ES-I3 (cell line): ENCODE measurements around the gene DDX31.

Experiments used
- H3K36me3 ChIP-seq: 2 replicates; pipeline ENCODE4 v1.6.1; 2013; ENCODE audit warnings: mild to moderate bottlenecking, low read length, control low read depth, moderate library complexity; ENCODE audit not compliant: insufficient read depth
- H3K4me1 ChIP-seq: 2 replicates; pipeline ENCODE4 v1.6.1; 2013; ENCODE audit warnings: mild to moderate bottlenecking, control low read depth, low read length; ENCODE audit not compliant: insufficient read depth
- H3K9ac ChIP-seq: 2 replicates; pipeline ENCODE4 v1.6.1; 2013; ENCODE audit warnings: low read depth, mild to moderate bottlenecking, low read length, moderate library complexity
- H3K9me3 ChIP-seq: 2 replicates; pipeline ENCODE4 v1.6.1; 2013; ENCODE audit warnings: mild to moderate bottlenecking, low read length, moderate library complexity; ENCODE audit not compliant: control insufficient read depth, insufficient read depth

DDX31 gene

GRCh38 chr9:132697230-132697629, 27.4 kb upstream of the DDX31 start:
- Histone ChIP-seq H3K9ac (no peak overlapping the region), H3K4me1 (no peaks in the 10 kb centered on the region), H3K9me3 (peaks cover 9% of the 10 kb centered on the region; the same call in 1 of the 2 replicates), H3K36me3 (no peaks in the 10 kb centered on the region)

GRCh38 chr9:132694144-132694543, 24.4 kb upstream of the DDX31 start:
- peaks cover 9% of the 10 kb centered on the region; the same call in 1 of the 2 replicates for H3K9me3 ChIP-seq
- no peak overlapping the region for H3K9ac ChIP-seq
- peaks cover 8% of the 10 kb centered on the region; the same call in 1 of the 2 replicates for H3K36me3 ChIP-seq
- H3K4me1 ChIP-seq = no peaks in the 10 kb centered on the region

GRCh38 chr9:132690696-132691095, 20.9 kb upstream of the DDX31 start:
- Histone ChIP-seq H3K36me3 (peaks cover 19% of the 10 kb centered on the region), H3K9ac (no peak overlapping the region), H3K9me3 (peaks cover under 1% of the 10 kb centered on the region; the same call in 1 of the 2 replicates), H3K4me1 (no peaks in the 10 kb centered on the region)

GRCh38 chr9:132683873-132684272, 14.1 kb upstream of the DDX31 start:
- H3K9me3 ChIP-seq = no peaks in the 10 kb centered on the region
- H3K36me3 ChIP-seq = peaks cover 20% of the 10 kb centered on the region
- no peaks in the 10 kb centered on the region for H3K4me1 ChIP-seq
- no peak overlapping the region for H3K9ac ChIP-seq

GRCh38 chr9:132681561-132681960, 11.8 kb upstream of the DDX31 start:
- Histone ChIP-seq H3K36me3 (peaks cover 28% of the 10 kb centered on the region), H3K9me3 (no peaks in the 10 kb centered on the region), H3K4me1 (no peaks in the 10 kb centered on the region), H3K9ac (no peak overlapping the region)

- Histone ChIP-seq H3K9ac (no peak overlapping the region), H3K9me3 (no peaks in the 10 kb centered on the region), H3K36me3 (peaks cover 21% of the 10 kb centered on the region), H3K4me1 (no peaks in the 10 kb centered on the region)
These were observed 10.3 kb upstream of the DDX31 start for GRCh38 chr9:132679946-132680625.

- H3K9ac ChIP-seq = no peak overlapping the region
- H3K4me1 ChIP-seq = no peaks in the 10 kb centered on the region
- peaks cover 10% of the 10 kb centered on the region for H3K36me3 ChIP-seq
- no peaks in the 10 kb centered on the region for H3K9me3 ChIP-seq
These were observed 8.2 kb upstream of the DDX31 start for GRCh38 chr9:132677976-132678375.

GRCh38 chr9:132674485-132674884, 4.7 kb upstream of the DDX31 start:
- 0 out of 2 replicates have a peak, but pooled peaks cover 4% of the 10 kb centered on the region for H3K4me1 ChIP-seq
- H3K9me3 ChIP-seq = no peaks in the 10 kb centered on the region
- H3K36me3 ChIP-seq = peaks cover 10% of the 10 kb centered on the region
- H3K9ac ChIP-seq = no peak overlapping the region

GRCh38 chr9:132673355-132673754, 3.6 kb upstream of the DDX31 start:
- Histone ChIP-seq H3K9ac (no peak overlapping the region), H3K9me3 (no peaks in the 10 kb centered on the region), H3K4me1 (0 out of 2 replicates have a peak, but pooled peaks cover 4% of the 10 kb centered on the region), H3K36me3 (peaks cover 5% of the 10 kb centered on the region)

- Histone ChIP-seq H3K9me3 (no peaks in the 10 kb centered on the region), H3K4me1 (peaks cover 10% of the 10 kb centered on the region; the same call in 1 of the 2 replicates), H3K9ac (no peak overlapping the region), H3K36me3 (no peaks in the 10 kb centered on the region)
These were observed 2.6 kb upstream of the DDX31 start for GRCh38 chr9:132672413-132672690.

GRCh38 chr9:132671620-132672412, 2.0 kb upstream of the DDX31 start:
- H3K36me3 ChIP-seq = no peaks in the 10 kb centered on the region
- H3K9ac ChIP-seq = peak overlapping the region; percentile 97; the same call in 1 of the 2 replicates
- H3K9me3 ChIP-seq = no peaks in the 10 kb centered on the region
- peaks cover 10% of the 10 kb centered on the region; the same call in 1 of the 2 replicates for H3K4me1 ChIP-seq

GRCh38 chr9:132670457-132671391, 941 bp upstream of the DDX31 start, which contains the start of gene GTF3C4:
TSS of gene GTF3C4 (plus strand) at chr9:132670464. CDS start at chr9:132670599, 135 bp downstream.
- Histone ChIP-seq H3K4me1 (peaks cover 10% of the 10 kb centered on the region; the same call in 1 of the 2 replicates), H3K9me3 (no peaks in the 10 kb centered on the region), H3K36me3 (peaks cover 4% of the 10 kb centered on the region), H3K9ac (peak within 1 kb of the TSS; percentile 97)

GRCh38 chr9:132669319-132669697, 475 bp downstream of the DDX31 start:
- Histone ChIP-seq H3K9me3 (no peaks in the 10 kb centered on the region), H3K36me3 (peaks cover 5% of the 10 kb centered on the region), H3K4me1 (peaks cover 10% of the 10 kb centered on the region; the same call in 1 of the 2 replicates)

GRCh38 chr9:132663851-132664250, 5.9 kb downstream of the DDX31 start:
- H3K9ac ChIP-seq = no peak overlapping the region
- peaks cover 19% of the 10 kb centered on the region for H3K36me3 ChIP-seq
- peaks cover 11% of the 10 kb centered on the region; the same call in 1 of the 2 replicates for H3K4me1 ChIP-seq
- no peaks in the 10 kb centered on the region for H3K9me3 ChIP-seq

More at GRCh38 chr9:132669319-132669697, 475 bp downstream of the DDX31 start:
- peak overlapping the region; percentile 97 for H3K9ac ChIP-seq
